ENCODE measurements around the gene NPTX1.

DNA sequence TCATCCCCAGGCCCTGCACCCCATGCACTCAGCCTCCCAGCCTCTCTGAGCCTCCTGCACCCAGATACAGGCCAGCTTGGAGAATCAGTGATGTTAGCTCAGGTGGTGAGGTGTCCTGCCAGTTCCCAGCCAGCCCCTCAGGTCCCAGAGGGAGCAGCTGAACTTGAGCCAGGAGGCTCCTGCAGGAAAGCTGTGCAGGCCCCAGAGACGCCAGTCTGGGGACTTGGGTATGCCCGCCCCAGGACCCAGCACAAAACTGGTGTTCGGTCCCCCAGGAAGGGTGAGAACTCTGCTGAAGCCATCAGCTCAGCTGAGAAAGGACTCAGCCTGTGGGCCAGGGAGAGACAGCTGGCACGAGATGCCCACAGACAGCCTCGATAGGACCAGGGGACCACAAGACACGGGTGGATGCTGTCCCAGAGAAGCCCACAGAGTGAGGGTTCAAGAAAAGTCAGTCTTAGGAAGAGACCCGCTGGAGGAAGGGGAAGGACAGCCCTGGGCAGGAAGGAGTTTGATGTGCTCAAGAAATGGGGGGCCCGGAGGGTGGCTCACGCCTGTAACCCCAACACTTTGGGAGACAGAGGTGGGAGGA lies 50.5 kb downstream of the NPTX1 start:
- TF ChIP-seq TAF1 (IDR thresholded peaks at IDR 0.05; ENCODE audit: control insufficient read depth, extremely low read depth, insufficient read depth, low read length, severe bottlenecking) = no peak
- no peak for TF ChIP-seq SIN3A (IDR thresholded peaks at IDR 0.05; ENCODE audit: borderline replicate concordance in 2 of 2, control insufficient read depth in 1 of 2, low read depth in 2 of 2, low read length in 2 of 2)
- TF ChIP-seq ZNF589 (CRISPR knock-in tag; IDR thresholded peaks at IDR 0.05; ENCODE audit: low read depth) = no peak
- TF ChIP-seq MXI1 (IDR thresholded peaks at IDR 0.05; ENCODE audit: low read depth, low read length) = no peak
- no peak for TF ChIP-seq TEAD4 (IDR thresholded peaks at IDR 0.05; ENCODE audit: low read length)
- TF ChIP-seq TEAD4 (CRISPR knock-in tag; IDR thresholded peaks at IDR 0.05; ENCODE audit: borderline replicate concordance) = no peak
- no peak for TF ChIP-seq HDGF (IDR thresholded peaks at IDR 0.05)
- TF ChIP-seq ZBTB8A (IDR thresholded peaks at IDR 0.05; ENCODE audit: partially characterized antibody) = no peak
- no peak for TF ChIP-seq CBX5 (IDR thresholded peaks at IDR 0.05; ENCODE audit: borderline replicate concordance, low read depth)
- no peak for TF ChIP-seq CREM (IDR thresholded peaks at IDR 0.05; ENCODE audit: low read depth)
- TF ChIP-seq HLTF (IDR thresholded peaks at IDR 0.05) = no peak
- TF ChIP-seq SIN3B (IDR thresholded peaks at IDR 0.05; ENCODE audit: low read depth) = no peak
